HG03135 (cell line): ENCODE measurements around the gene SLC5A9.
A peak's percentile ranks its signal among the peaks of the same experiment; 100 is the strongest.

Experiments
- ATAC-seq: cut with Tn5 transposase; IDR thresholded peaks from one replicate; pipeline ENCODE4 v1.9.1; 2021; ENCODE audit warnings: mild to moderate bottlenecking, moderate library complexity; ENCODE audit not compliant: unreplicated experiment

SLC5A9 gene

DNA sequence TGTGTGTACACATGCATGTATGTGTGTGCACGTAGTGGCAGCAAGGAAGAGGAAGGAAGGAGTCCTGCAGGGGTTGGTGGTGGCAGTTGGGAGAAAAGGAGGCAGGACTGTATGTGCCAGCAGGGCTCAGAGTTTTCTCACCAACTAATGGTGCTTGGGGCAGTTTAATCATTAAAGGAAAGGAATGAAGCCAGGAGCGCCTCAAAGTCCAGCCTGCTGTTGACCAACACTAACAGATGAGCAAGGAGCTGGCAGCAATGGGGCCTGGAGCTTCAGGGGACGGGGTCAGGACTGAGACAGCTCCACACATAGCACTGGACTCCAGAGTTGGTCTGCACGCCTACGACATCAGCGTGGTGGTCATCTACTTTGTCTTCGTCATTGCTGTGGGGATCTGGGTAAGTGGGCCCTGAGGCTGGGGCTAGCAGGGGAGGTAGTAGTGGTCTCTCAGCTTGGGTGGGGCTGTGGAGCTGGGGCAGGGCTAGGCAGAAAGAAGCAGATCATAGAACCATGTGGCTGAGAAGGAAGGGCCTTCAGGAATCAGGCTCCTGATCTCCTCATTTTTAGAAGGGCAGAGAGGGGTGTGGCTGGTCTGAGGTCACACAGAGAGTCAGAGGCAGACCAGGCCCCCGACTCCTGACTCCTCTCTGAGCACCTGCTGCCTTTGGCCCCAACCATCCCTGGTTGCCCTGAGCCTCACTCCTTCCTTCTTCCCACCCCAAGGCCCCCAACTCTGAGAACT, at the start of gene SLC5A9:
TSS of gene SLC5A9 (plus strand) at position 216 of the 742 bp plus-strand sequence. CDS start at position 237, 21 bp downstream.
- no peak for ATAC-seq

DNA sequence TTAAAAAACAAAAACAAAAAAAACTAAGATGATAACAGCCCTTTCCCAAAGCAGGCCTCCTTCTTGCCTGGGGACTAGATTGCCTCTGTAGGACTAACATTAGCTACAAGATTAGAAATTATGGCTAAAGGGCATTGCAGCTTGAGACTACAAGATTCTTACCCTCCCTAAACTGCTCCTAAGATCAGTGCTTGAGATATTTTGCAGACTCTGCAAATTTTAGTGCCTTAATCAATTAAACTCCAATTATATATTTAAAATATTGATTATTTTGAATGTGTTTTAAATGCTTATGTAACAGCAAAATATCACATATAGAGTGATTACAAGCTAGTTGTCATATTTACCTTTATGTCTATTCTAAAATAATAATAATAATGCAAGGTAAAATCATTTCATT, 47.4 kb upstream of the SLC5A9 start:
- ATAC-seq: no peak

DNA sequence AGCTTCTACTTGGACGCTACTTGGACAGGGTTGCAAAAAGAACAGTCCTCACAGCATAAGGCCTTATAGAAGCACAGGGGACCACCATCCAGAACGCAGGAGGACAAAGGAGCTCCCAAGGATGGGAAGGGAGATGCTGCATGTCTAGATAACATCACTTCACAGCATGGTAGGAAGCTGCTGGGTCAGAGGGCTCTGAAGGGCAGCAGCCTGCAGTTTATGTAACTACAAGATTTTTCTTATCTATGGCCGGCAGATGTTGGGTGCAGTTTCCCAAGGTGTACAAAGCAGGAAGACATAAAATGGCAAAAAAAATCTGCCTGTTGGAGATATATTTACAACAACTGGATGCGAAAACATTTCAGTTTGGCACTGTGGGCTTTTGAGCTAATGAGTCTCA, 45.3 kb upstream of the SLC5A9 start:
- no peak for ATAC-seq

DNA sequence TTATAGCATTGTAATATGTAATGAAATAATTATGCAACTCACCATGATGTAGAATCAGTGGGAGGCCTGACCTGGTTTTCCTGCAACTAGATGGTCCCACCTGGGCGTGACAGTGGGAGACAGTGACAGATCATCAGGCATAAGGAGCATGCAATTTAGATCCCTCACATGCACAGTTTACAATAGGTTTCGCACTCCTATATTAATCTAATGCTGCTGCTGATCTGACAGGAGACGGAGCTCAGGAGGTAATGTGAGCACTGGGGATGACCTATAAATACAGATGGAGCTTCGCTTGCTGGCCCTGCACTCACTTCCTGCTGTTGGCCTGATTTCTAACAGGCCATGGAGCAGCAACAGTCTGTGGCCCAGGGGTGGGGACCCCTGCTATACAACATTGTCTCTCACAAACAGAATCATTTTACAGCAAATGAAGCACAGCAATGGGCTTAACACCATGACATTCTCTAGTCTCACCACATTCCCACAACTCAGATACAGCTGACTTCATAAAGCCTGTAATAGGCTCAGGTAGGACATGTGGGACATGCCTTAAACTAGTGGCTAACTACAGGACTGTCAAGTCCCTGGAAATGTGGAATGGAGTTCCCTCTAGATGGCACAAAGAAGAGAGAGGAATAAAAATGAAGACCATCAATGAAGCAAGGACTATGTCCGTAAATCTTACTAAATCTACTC, 40.7 kb upstream of the SLC5A9 start:
- ATAC-seq: peak; percentile 18

DNA sequence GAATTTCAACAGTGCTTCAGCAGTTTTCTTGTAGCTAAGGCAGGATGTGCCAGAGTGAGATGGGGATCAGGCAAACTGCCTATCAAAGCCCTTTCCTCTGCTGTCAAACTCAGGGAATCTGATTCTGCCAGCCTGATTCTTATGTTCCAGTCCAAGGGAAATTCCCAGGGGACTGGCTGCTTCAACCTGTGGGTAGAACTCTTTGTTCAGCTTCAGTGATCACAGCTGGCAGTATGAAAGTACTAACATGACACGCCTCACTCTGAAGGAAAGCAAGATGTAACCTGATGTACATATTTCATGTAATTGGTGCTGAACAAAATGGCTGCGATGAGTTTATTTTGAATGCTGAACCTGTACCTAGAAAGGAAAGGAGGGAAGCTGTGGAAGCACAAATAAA, 40.1 kb upstream of the SLC5A9 start:
- peak; percentile 70 for ATAC-seq

DNA sequence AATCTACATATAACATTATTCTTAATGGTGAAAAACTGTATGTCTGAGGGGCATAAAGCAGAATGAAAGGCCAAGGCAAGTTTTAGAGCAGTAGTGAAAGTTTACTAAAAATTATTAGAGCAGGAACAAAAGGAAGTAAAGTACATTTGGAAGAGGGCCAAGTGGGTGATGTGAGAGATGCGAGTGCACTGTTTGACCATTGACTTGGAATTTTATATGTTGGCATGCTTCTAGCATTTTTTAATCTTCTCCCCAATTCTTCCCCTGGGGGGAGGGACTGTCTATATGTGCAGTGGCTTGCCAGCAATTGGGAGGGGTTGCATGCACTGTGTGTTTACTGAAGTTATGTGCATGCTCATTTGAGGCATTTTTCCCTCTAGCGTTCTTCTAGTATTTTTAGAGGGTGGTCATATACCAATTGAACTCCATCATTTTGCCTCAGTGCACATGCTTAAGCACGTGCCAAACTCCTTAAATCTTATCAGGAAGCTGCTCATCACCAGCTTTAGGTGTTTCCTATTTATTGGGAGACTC, 36.1 kb upstream of the SLC5A9 start:
- no peak for ATAC-seq

DNA sequence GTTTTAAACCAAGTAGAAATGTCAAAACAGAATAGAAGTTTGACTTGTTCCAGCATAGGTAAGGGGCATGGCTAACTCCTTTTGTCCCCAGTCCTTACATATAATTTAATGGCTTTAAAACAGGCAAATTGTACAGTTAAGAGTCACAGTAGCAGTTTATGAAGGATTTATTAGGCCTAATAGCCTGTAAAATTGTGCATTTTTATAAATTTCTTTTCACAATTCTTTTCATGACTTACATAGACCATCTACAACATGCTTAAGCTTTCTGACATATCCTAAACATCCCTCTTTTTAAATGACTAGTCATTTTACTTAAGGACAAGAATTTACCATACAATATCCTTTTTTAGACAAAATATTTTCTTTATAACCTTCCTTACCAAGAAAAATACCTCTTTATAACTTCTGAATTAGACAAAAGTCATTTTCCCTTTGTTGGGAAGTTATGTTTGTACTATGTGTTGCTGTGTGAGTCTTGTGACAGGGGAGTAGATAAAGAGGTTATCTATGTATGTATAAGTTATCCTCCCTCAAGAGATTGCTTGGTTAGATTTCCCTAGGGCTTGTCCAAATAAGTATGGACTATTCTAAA, 34.5 kb upstream of the SLC5A9 start:
- no peak for ATAC-seq

DNA sequence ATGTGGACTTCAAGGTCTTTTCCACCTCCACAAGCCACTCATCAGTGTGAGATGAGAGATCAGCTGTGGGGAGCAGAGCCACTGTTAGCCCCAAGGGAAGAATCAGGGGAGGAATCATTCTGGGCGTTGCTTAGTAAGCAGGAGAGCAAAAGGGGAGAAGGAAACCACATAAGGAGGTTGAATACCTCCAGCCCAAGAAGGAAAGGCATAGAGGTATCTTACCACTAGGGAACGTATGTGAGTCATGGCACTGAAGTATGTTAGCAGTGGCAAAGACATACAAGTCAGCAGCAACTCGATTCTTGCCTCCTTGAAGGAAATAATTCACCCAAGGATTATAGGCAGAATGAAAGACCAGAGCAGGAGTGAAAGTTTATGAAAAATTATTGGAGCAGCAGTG, 31.6 kb upstream of the SLC5A9 start:
- no peak for ATAC-seq

DNA sequence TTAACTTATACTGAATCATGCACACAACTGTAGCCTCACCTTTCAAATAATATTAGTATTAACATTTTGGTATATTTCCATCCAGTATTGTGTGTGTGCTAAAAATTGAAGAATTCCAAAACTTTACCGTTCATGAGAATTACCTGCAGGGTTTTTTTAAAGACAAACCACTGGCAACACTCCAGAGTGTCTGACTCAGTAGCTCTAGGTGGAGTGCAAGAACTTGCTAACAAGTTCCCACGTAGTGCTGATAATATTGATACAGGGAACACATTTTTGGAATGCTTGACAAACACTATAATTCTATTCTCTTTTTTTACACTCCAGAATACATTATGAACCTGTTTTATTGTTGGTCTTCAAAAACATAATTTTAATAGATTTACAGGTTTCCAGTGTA, 27.7 kb upstream of the SLC5A9 start:
- no peak for ATAC-seq

DNA sequence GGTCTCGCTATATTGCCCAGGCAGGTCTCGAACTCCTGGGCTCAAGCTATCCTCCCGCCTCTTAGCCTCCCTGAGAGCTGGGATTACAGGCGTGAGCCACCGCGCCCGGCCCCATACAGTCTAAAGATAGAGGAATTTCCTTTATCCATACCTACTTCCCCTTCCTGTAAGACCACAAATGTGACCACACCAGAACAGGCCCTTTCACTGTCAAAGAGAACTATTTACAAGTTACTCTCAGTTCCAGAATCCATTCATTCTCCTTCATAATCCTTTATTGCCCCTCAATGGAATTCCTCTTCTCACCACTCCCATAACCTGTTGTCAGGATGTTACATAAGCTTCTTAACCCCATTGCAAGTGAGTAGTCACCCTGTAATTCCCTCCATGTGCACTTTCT, 26.3 kb upstream of the SLC5A9 start:
- no peak for ATAC-seq

DNA sequence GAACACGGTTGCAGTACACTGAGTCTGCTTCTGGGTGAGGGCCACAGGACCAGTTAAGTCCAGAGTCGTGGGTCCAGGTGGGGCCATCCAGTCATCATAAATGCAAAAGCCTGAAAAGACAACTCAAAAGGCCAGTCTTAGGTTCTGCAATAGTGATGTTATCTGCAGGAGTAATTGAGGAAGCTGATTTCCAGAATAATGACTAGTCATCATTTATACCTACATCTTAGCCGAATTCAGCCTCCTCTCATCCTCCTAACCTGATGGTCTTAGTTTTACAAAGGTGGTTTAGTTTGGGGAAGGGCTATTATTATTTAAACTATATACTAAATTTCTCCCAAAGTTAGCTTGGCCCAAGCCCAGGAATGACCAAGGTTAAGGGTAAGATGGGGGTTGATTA, 23.5 kb upstream of the SLC5A9 start:
- ATAC-seq: no peak

DNA sequence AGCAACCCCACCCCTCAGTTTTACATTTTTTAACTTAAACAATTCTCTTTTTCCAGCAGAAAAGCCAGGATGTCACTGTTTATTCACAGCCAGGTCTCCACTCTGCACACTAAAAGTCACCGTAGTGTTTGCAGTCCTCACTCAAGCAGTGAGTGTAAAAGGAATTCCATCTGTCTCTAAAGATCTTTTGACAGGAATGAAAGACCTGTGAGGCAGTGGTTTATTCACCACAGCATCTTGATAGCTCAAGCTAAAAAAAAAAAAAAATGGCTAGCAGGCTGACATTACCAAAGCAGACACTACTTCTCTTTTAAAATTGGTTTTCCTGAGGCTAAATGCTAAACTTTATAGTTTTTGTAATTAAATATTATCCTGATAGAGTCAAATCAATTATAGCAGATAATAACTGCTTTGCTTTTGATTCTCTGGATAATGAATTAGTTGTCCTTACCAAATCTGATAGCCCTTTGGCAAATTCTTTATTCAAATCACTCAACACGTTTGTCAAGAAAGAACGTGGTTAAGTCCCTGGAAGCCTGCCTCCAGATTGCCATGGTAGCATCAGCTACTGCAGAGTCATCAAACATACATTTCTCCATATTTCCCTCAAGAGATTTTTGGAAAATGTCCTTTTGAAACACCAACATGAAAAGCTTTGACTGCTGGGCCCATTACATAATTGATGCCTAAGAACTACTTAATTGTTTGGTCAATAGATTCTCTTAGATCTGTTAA, 22.2 kb upstream of the SLC5A9 start:
- no peak for ATAC-seq

DNA sequence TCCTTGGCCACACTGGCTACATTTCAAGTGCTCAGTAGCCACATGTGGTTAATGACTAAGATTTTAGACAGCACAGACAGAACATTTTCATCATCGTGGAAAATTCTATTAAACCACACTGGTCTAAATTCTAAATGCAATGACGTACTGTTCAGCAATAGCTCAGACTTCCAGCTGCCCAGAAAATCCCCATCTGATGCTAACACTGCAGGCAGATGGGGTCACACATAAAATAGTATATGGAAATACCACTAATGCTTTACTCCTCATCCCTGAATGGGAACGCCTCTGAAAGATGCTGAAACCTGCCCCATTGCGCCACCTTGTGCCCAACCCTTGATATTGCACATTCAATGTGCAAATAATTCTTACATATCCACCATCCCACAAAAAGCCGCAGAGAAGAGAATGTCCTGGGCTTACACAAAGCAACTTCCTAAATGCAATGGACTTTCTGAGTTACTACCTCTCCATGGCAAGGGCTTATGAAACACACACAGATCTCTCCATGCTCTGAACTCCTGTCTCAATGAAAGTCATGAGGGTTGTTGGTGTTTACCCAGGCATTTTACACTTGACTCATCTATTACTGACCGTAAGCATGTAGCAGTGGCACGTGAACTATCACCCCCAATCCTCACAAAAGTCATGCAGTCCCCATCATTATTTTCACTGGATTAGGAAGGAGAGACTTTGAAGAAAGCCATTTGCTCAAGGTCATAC, 20.3 kb upstream of the SLC5A9 start:
- no peak for ATAC-seq

DNA sequence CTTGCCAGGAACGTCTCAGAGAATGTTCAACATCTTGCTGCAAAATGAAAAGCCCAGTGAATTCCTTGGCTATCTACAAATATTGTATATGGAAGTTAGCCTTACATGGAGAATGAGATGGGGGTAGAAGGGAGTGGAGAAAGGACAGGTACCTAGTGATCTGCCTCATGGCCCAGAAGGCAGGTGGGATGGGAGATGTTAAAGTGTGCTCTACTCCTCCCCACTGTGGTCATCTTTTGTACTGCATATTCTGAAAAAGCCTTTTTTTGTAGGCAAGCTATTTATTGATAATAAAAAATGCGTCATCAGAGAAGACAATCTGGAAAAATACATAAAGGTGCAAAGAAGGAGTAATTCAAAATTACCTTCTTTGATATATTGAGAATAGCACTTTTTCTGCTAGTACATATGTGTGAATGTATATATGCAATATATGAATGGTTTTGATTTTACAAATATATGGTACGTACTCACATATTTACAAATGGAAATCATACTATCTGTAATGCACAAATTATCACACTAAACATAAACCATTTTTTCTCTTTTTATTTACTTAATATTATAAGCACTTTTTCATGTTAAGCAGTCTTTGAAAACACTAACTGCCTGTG, 19.1 kb upstream of the SLC5A9 start:
- ATAC-seq: peak; percentile 66

DNA sequence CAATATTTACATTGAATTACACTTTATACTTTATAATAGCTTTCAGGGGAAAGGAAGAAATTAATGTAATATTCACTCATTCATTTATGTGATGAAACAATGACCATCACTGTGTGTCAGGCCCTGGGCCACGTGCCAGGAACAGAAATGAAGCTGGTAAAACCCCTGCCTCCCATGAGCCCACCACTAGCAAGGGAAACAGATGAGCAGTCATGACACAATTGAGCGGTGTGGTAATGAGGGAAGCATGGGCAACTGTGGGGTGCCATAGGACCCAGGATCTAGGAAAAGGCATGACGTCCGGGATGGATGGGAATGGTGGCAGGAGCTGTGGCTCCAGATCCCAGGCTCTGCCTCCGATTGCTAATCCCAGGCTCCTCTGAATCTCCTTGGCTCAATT, 17.0 kb upstream of the SLC5A9 start:
- no peak for ATAC-seq

DNA sequence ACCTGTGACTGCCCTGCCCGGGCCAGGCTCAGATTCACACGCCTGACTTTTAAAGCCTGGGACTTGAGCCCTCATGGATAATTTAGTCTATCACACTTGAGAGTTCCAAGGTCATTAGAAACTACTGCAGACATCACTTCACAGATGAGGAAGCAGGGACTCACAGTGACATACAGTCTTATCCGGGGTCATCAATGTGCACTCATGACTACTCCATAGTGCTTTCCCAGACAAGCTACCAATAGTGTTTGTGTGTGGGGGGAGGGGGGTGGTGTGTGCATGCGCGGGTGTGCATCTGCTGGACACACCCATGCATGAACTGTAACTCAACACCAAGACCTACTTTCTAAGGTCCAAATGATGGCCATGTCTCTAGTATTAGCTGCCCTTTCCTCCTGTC, 16.1 kb upstream of the SLC5A9 start:
- ATAC-seq: no peak

DNA sequence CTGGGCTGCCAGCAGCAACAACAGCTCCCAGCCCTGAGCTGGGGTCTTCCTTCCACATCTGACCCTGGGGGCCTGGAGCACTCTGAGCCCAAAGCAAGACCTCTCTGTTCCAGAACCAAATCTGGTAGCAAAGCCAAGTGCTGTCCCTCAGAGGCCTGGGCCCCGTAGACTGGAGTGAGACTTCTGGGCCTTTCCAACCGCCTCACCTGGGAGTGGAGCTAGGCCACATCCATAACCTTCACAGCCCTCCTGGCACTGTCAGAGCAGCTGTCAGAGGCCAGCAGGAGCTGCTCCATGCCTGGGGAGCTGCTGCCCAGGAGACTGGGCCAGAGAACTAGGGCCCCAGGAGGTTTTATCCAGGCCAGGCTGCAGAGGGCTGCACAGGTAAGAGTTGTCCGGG, 15.4 kb upstream of the SLC5A9 start:
- ATAC-seq: no peak

DNA sequence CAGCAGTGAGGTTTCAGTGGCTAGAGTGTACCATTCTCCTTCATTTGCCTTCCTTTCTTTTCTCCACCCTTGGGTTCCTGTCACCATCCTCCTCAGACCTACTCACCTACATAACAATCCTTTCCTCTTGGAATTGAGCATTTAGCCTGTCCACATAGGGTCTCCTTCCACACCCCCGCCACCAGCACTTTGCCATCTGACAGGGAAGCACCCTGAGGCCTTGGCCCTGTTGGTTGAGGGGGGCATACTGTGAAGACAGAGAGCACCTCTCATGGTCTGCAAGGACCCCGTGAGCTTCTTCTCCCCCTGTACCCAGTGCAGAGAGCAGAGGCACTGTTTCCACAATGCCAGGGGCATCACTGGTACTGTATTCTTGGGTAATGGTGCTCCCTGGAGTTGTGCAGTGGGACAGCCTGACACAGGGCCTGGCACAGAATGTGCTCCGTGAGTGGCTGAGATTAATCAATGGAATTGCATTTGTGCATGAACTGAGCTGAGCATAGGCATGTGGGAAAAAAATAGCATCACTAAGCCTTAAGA, 14.9 kb upstream of the SLC5A9 start:
- no peak for ATAC-seq

DNA sequence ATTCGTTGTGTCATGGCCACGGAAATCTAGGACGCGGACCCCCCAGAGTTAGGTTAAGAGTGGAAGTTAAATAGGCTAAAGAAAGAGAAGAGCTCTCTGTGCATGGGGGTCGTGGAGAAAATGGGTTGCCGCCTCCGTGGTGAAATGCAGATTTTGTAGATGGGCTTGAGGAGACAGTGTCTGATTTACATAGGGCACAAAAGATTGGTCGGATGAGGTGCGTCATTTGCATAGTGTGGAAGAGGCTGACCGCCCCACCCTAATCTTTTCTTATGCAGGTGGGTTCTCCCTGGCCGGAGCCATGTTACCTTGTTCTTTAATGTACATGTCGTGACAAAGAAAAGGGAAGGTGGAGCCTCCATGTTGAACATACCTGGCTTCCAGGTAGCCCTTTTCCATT, 14.3 kb upstream of the SLC5A9 start:
- no peak for ATAC-seq

DNA sequence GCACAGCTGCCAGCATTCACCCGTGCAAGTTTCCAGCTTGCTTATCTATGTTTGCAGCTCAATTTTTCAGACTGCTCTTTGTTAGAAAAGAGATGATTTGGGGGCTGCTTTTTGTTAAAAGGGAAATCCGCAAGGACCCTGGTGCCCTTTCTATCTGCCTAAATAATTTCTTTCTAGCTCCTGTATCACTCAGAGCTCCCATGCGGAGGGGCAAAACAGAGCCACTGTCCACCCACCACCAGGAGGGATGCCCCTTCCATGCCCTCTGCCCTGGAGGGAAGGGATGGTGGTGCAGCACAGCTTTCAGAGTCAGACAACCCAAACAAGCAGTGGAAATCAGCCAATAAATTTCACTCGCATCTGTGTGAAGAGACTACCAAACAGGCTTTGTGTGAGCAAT, 13.9 kb upstream of the SLC5A9 start:
- no peak for ATAC-seq
